OCI-LY1 (cell line): ENCODE data around the gene TMEM151B.

Experiments
- CTCF ChIP-seq: fragments of 200-600 bp; sonication (generic), shearing (Covaris generic); IDR thresholded peaks from 2 replicates; pipeline ENCODE4 v1.5.1; 2017; ENCODE audit warnings: mild to moderate bottlenecking, antibody characterized with exemption, low read length, moderate library complexity, mixed read lengths
- EZH2 ChIP-seq: fragments of 200-600 bp; sonication (generic), shearing (Covaris generic); IDR thresholded peaks from 2 replicates; pipeline ENCODE4 v1.8.0; 2017; ENCODE audit warnings: borderline replicate concordance, mixed run types, mild to moderate bottlenecking, antibody characterized with exemption, low read length, moderate library complexity, mixed read lengths

GRCh38 chr6:44249082-44249748 is 21.0 kb upstream of the TMEM151B start:
- TF ChIP-seq CTCF = no peak
- TF ChIP-seq EZH2 = no peak
